ENCODE results near the gene MCOLN1.

DNA sequence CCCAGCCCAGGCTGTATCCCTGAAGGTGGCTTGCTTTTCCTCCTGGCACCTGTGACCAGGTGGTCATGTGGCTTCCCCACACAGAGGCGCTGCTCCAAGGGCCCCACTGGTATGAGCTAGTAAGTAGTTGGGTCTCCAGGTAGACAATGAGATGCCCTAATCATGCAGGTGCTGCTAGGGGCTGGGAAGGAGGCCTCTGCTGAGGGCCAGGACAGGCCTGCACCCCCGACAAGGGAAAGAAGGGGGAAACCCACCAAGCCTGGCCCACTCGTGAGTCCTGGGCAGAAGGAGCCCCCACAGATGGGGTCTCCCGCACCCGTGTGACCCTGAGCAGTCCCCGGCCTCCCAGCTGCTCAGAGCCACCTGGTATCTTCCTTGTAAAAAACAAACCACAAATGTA lies 46.8 kb upstream of the MCOLN1 start:
- TF ChIP-seq, protein P1, sequence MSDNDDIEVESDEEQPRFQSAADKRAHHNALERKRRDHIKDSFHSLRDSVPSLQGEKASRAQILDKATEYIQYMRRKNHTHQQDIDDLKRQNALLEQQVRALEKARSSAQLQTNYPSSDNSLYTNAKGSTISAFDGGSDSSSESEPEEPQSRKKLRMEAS (IDR thresholded peaks at IDR 0.05; ENCODE audit: low read depth), result no peak
- no peak for TF ChIP-seq POLR2AphosphoS5 (IDR thresholded peaks at IDR 0.05; ENCODE audit: low read depth, low read length)
- no peak for TF ChIP-seq RFX5 (IDR thresholded peaks at IDR 0.05; ENCODE audit: low read length)
- TF ChIP-seq, protein P2, sequence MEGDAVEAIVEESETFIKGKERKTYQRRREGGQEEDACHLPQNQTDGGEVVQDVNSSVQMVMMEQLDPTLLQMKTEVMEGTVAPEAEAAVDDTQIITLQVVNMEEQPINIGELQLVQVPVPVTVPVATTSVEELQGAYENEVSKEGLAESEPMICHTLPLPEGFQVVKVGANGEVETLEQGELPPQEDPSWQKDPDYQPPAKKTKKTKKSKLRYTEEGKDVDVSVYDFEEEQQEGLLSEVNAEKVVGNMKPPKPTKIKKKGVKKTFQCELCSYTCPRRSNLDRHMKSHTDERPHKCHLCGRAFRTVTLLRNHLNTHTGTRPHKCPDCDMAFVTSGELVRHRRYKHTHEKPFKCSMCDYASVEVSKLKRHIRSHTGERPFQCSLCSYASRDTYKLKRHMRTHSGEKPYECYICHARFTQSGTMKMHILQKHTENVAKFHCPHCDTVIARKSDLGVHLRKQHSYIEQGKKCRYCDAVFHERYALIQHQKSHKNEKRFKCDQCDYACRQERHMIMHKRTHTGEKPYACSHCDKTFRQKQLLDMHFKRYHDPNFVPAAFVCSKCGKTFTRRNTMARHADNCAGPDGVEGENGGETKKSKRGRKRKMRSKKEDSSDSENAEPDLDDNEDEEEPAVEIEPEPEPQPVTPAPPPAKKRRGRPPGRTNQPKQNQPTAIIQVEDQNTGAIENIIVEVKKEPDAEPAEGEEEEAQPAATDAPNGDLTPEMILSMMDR (IDR thresholded peaks at IDR 0.05), result no peak

All from SK-N-SH (cell line).